GM12892 (cell line): Measurements from ENCODE around the gene PRKD3.

Source experiments
- DNase-seq: peaks from one replicate; pipeline ENCODE4 v3.0.0; 2011; ENCODE audit not compliant: insufficient read length
- FAIRE-seq: peaks from 2 replicates; lab custom pipeline; 2011; peaks lifted over from hg19 to GRCh38; lab: Jason Lieb, UNC
- POLR2A ChIP-seq: IDR thresholded peaks from 2 replicates; pipeline ENCODE4 v1.6.1; 2011; ENCODE audit warnings: low read depth, low read length, control low read depth
- POLR2AphosphoS5 ChIP-seq: IDR thresholded peaks from 2 replicates; pipeline ENCODE4 v1.6.1; 2011; ENCODE audit warnings: low read depth, low read length, control low read depth
- TAF1 ChIP-seq: IDR thresholded peaks from 2 replicates; pipeline ENCODE4 v1.6.1; 2011; ENCODE audit warnings: low read depth, mild to moderate bottlenecking, control low read depth, low read length, borderline replicate concordance

PRKD3 gene

DNA sequence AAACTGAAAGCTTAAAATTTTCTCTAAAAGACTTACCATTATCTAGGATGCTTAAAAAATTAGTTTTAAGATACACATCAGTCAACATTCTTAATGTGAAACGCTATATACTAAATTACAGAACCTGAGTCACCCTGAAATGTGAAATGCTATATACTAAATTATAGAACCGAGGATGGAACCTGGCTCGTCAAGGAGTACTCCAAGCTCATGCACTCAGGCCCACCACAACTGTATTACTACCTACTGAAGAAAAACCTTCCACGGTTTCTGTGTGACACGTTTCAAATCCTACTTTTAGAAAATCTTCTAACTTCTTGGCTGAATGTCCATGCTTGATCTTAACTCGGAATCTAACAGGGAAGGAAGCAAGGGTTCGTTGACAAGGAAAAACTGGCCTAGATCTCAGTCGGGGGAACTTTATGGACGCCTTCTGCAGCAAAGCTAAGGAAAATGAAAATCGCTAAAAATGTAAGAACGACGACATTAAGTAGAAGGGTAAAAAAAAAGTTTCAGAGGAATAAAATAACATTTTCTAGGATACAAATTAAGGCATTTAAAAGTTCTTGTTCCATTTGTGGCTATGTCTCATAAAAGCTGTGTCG lies 1.4 kb downstream of the PRKD3 start:
- FAIRE-seq (no peak), DNase-seq (no peak)
- TF ChIP-seq TAF1: no peak
- TF ChIP-seq POLR2AphosphoS5: no peak
- TF ChIP-seq POLR2A: no peak

DNA sequence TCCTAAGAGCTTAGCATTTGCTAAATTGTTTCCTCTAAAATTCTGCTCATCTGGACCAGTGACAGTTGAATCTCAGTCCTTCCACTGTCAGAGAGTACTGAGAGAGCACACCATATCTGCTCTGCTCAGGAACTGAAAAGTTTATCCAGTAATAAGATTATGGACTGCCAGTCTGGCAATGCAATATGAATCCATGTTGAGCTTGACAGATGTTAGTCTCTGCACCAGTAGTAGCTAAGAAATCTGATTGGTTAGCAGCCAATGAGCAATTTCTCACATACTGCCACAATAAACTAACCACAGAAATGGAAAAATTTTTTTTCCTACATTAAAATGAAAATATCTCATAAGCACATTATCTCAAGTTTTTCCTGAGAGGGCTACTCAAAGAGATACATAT lies 2.3 kb downstream of the PRKD3 start:
- no peak for FAIRE-seq
- TF ChIP-seq TAF1 (no peak), POLR2A (no peak), POLR2AphosphoS5 (no peak)
- DNase-seq: no peak

DNA sequence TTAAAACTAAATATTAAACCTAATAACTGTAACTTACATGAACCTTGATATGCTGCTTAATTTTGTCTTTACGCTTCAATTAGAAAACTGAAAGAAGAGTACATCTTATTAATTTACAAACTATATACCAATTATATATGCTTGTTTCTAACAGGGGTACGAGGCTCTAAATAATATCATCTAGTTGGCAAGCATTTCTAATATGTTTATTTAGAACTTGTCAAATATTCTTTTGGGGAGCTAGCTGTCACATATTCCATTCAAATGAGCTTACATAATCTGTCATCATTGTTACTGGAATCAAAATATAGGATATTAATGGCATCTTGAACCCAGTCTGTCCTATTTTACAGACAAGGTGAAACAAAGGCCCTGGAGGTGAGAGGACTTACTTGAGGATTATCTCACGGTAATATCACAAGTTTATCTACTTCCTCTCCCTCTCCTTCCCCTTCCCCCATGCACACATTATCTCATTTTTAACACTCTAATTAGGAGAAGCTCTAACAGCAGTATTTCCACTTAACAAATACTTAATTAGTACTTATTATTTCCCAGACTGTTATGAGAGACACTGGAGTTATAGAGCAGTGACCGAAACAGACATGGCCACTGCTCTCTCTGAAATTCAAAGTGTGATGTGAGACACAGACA lies 3.5 kb downstream of the PRKD3 start:
- DNase-seq: no peak
- FAIRE-seq: no peak
- TF ChIP-seq POLR2AphosphoS5 (no peak), POLR2A (no peak)

DNA sequence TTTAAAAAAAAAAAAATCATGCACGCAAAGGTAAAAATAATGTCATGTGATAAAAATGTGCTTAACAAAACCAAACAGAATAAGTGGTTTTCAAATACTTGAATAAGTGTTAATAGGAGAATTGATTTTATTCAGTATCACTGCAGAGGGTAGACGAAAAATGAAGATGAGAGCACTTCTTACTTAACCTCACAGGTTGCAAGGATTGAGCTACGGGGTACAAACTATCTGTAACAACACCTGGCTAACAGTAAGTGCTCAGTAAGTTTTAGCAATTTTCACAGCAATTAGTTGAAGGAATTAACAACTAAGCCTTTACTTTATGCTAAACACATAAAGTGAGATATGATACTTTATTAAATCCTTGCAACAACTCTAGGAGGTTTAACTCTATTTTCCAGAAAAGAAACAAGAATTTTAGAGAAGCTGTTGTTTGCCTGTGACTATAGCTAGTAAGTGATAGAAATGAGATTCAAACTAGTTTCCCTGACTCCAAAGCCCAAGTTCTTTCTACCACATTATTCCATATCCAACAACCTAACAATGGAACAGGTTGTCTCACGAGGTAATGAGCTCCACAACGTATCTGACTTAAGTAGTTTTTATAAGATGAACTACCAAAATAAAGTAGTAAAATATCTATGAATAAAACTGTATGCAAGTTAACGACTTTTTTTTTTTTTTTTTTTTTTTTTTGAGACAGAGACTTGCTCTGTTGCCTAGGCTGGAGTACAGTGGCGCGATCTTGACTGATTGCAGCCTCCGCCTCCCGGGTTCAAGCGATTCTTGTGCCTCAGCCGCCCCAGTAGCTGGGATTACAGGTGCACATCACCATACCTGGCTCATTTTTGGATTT lies 4.7 kb downstream of the PRKD3 start:
- FAIRE-seq: no peak
- TF ChIP-seq POLR2A (no peak), TAF1 (no peak), POLR2AphosphoS5 (no peak)
- DNase-seq: no peak

- no peak for DNase-seq
- peak; percentile 82 for FAIRE-seq
- TF ChIP-seq POLR2AphosphoS5: no peak
- no peak for TF ChIP-seq TAF1
- no peak for TF ChIP-seq POLR2A
Measured at GRCh38 chr2:37318401-37318800, 6.2 kb downstream of the PRKD3 start.

DNA sequence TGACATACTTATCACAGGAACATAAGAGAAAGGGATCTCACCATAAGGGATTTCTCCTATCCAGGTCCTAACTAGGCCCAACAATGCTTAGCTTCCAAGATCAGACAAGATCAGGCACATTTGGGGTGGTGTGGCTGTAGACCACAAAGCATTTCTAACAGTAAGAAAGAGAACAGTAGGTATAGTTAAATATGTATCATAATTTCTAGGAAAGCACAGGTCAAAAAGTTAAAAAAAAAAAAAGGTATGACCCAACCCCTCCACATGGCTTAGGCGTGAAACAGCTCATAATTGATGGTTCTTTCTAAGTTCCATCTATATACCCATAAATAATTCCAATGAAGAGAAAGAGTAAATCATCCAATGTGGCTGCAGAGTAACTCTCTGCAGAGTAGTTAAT lies 6.9 kb downstream of the PRKD3 start:
- TF ChIP-seq TAF1: no peak
- FAIRE-seq (no peak), DNase-seq (no peak)

DNA sequence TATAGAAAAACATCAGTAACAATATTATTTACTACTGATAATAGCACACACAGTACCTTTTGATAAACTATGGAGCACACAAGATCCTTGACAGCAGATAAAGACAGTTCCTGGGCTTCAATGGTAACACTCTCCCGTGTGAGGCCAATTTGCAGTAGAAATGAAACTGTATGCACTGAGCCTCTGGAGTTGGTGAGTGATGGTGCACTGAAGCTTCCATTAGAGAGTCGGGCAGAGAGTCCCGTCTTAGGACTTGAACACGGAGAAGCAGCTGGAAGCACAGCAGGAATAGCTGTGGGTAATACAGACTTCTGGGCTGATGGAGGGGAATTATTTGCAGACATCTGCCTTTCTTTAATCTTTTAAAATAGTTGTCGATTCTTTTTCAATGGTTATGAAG lies 8.5 kb downstream of the PRKD3 start:
- no peak for TF ChIP-seq POLR2AphosphoS5
- TF ChIP-seq POLR2A: no peak
- no peak for TF ChIP-seq TAF1
- no peak for DNase-seq
- FAIRE-seq: no peak

DNA sequence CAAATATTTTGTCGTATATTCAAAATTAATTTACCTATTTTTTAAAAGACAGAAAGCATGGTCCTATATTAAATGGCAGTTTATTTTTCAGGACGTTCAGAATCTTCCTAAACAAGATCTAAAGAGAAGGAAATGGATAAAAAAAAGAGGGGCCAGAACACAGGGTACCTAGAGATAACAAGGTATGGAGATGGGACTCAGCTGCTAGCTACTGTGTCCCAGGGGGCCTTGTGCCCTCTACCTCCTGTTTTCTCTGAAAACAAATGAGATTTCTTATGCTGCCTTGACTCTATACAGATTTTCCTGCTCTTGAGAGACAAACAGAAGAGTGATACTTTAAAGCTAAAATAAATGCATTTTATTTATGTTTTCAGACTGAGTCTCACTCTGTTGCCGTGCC lies 9.3 kb downstream of the PRKD3 start:
- FAIRE-seq (no peak), DNase-seq (no peak)
- TF ChIP-seq POLR2A: no peak
- TF ChIP-seq POLR2AphosphoS5: no peak
- no peak for TF ChIP-seq TAF1

GRCh38 chr2:37307500-37307899 lies 17.1 kb downstream of the PRKD3 start:
- no peak for DNase-seq
- TF ChIP-seq POLR2AphosphoS5: no peak
- TF ChIP-seq POLR2A: no peak
- TF ChIP-seq TAF1: no peak
- peak; percentile 9 for FAIRE-seq

DNA sequence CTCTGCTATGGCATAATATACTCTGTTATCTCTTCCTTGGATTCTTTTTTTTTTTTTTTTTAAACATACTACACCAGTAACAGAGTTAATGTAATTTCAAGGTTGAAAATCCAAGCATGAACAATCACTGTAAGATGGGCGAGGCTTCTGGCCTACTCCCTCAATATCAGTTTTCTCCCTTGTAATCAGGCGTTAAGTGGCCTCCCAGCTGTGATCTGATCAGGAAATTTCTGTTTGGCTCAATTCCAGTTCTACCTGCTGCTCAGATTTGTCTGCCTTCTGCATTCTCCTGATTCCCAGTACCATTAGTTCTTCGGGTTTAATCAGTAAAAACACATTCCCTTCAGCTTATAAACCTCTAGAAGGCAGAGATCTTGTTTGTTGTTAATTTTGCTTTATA lies 18.6 kb downstream of the PRKD3 start:
- FAIRE-seq (no peak), DNase-seq (no peak)
- TF ChIP-seq TAF1 (no peak), POLR2AphosphoS5 (no peak), POLR2A (no peak)

GRCh38 chr2:37302701-37303252 lies 21.9 kb downstream of the PRKD3 start:
- DNase-seq (no peak), FAIRE-seq (no peak)
- TF ChIP-seq POLR2AphosphoS5 (no peak), TAF1 (no peak), POLR2A (no peak)

DNA sequence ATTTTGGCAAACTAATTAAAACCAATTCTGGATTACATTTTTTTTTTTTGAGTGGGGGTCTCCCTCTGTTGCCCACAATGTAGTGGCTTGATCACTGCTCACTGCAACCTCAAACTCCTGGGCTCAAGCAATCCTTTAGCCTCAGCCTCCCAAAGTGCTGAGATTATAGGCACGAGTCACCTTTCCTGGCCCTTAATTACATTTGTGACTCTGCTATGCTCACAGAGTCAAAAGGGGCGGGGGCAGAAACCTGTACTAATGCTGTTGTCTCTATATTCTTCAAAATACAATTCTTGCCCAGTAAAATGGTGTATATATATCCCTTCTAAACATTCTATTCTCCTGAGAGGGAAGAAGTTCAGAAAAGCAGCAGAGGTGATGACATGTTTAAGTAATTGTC lies 23.2 kb downstream of the PRKD3 start:
- TF ChIP-seq TAF1 (no peak), POLR2A (no peak), POLR2AphosphoS5 (no peak)
- DNase-seq (no peak), FAIRE-seq (no peak)
